NB4 (cell line): Measurements from ENCODE around the gene SAP25.

ENCODE experiments used
- CTCF ChIP-seq: IDR thresholded peaks from one replicate; pipeline ENCODE4 v1.5.1; 2012; ENCODE audit warnings: low read depth, low read length
- MAX ChIP-seq: IDR thresholded peaks from 2 replicates; pipeline ENCODE4 v1.6.1; 2011; ENCODE audit warnings: low read depth, low read length
- POLR2A ChIP-seq: IDR thresholded peaks from 2 replicates; pipeline ENCODE4 v1.6.1; 2011; ENCODE audit warnings: mild to moderate bottlenecking; ENCODE audit not compliant: insufficient read length; ENCODE audit errors: extremely low read depth

GRCh38 chr7:100561491-100562194, 12.1 kb downstream of the SAP25 start:
- TF ChIP-seq POLR2A (no peak), CTCF (no peak), MAX (no peak)
